Body of pancreas (tissue), 4 donors: ENCODE results near the gene RPN2. TPM values are rescaled to one million over a fixed set of nuclear protein-coding genes. Genes with fewer than 3 reads are reported as not detected.

Source experiments
- ATAC-seq: fragments of 150-250 bp; one replicate; pipeline ENCODE4 v1.9.1; 2016
- DNase-seq, 4 donors: peaks; one replicate each; pipeline ENCODE4 v3.0.0-alpha.2; 2019
- H3K27ac ChIP-seq, 4 donors: fragments of 200-600 bp; sonication (generic); 1 replicate in 3 of 4; 2 replicates in 1 of 4; pipeline versions ENCODE4 v1.5.1 to v1.6.1; 2016 to 2019; ENCODE audit warnings: mild to moderate bottlenecking in 1 of 4, mixed read lengths in 1 of 4, moderate library complexity in 1 of 4
- H3K27me3 ChIP-seq, 2 donors: fragments of 200-600 bp; sonication (generic); one replicate each; pipeline ENCODE4 v1.6.0; 2016; ENCODE audit warnings: mild to moderate bottlenecking in 1 of 2
- H3K36me3 ChIP-seq, 2 donors: fragments of 200-600 bp; sonication (generic); replicated peaks in 1 of 2; 2 replicates each; pipeline ENCODE4 v1.5.1; 2016; ENCODE audit warnings: low read depth in 2 of 2; ENCODE audit not compliant: insufficient read depth in 1 of 2
- H3K4me1 ChIP-seq: fragments of 200-600 bp; sonication (generic); one replicate; pipeline ENCODE4 v1.6.0; 2016
- H3K4me3 ChIP-seq, 2 donors: fragments of 200-600 bp; sonication (generic); 1 replicate in 1 of 2; 2 replicates in 1 of 2; pipeline ENCODE4 v1.5.1; 2016 to 2019
- H3K9me3 ChIP-seq, 3 donors: fragments of 200-600 bp; sonication (generic); 1 replicate in 2 of 3; 2 replicates in 1 of 3; pipeline ENCODE4 v1.5.1; 2016
- CTCF ChIP-seq, 7 experiments: fragments of 450-650 bp in 4 of 7; fragments of 200-600 bp in 3 of 7; sonication (generic) in 3 of 7; IDR thresholded peaks; one replicate each; pipeline ENCODE4 v1.5.1; 2016 to 2019; ENCODE audit warnings: antibody characterized with exemption in 7 of 7
- POLR2A ChIP-seq, 3 donors: fragments of 450-650 bp; IDR thresholded peaks; one replicate each; pipeline ENCODE4 v1.6.1; 2016; ENCODE audit warnings: antibody characterized with exemption in 3 of 3, mild to moderate bottlenecking in 2 of 3
- WGBS, 2 donors: methylation state at CpG; one replicate each; pipeline ENCODE4 v1.1.5; 2017; 5-methylcytosine and 5-hydroxymethylcytosine counted together
- intact Hi-C: fragments of 100-400 bp; cut with DNase I; formaldehyde crosslinking; loops from one replicate; pipeline ENCODE4 v1.15.1; 2023
- total RNA-seq, 2 donors: library from RNA; depleted of rRNA; stranded (reverse); fragments of >200 nt; gene quantifications; one replicate each; pipeline ENCODE4 v1.1.0, GENCODE V29; 2016

RPN2 gene
- total RNA-seq, 2 donors from 2014 or later, result 70.0 to 111 TPM

DNA sequence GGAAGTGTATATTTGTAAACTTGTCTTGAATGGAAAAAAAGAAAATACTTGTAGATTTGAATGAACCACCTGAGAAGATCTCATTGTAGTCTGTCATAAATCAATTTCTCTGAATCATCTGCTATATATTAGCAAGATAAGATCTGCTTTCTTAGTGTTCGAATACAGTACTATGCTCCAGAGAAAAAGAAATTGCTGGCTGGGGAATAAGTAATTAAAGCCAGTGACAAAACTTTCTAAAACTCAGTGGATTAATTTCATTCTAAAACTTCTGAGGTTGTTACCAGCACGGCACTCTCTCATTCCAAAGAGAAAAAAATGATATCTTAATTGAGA lies 22.7 kb downstream of the RPN2 start:
- H3K27me3 ChIP-seq, result no peaks in the 10 kb centered on the region
- DNase-seq, result no peak
- peaks cover 5% of the 10 kb centered on the region for H3K4me1 ChIP-seq
- no peak overlapping the region for H3K4me3 ChIP-seq
- ATAC-seq, result no peak
- intact Hi-C loops, result no loop called here
- peak overlapping the region; percentile 3 to 68 (median 40) for H3K27ac ChIP-seq
- H3K9me3 ChIP-seq, result no peaks in the 10 kb centered on the region
- no peak for TF ChIP-seq CTCF (IDR thresholded peaks at IDR 0.05)
- no peak for TF ChIP-seq POLR2A (IDR thresholded peaks at IDR 0.05)
- 67 to 75% methylated on average over 2 of the region's 2 CpGs for WGBS, 2 donors
- H3K36me3 ChIP-seq, result peaks cover 11 to 35% of the 10 kb centered on the region in 2 donors

GRCh38 chr20:37202267-37202943 lies 23.3 kb downstream of the RPN2 start:
- TF ChIP-seq CTCF (IDR thresholded peaks at IDR 0.05) (peak in 6 of 7 experiments; percentile 55 to 84 (median 63)), POLR2A (IDR thresholded peaks at IDR 0.05) (no peak)
- Histone ChIP-seq H3K36me3 (peaks cover 17 to 40% of the 10 kb centered on the region in 2 donors), H3K9me3 (no peaks in the 10 kb centered on the region), H3K27ac (peak overlapping the region; percentile 3 to 68 (median 40)), H3K4me1 (peaks cover 5% of the 10 kb centered on the region), H3K27me3 (no peaks in the 10 kb centered on the region), H3K4me3 (no peak overlapping the region)
- peak; percentile 76 for ATAC-seq
- 67 to 73% methylated on average over 6 of the region's 6 CpGs for WGBS, 2 donors
- intact Hi-C loops, result no loop called here
- DNase-seq, result peak; percentile 35 to 51 (median 47)

DNA sequence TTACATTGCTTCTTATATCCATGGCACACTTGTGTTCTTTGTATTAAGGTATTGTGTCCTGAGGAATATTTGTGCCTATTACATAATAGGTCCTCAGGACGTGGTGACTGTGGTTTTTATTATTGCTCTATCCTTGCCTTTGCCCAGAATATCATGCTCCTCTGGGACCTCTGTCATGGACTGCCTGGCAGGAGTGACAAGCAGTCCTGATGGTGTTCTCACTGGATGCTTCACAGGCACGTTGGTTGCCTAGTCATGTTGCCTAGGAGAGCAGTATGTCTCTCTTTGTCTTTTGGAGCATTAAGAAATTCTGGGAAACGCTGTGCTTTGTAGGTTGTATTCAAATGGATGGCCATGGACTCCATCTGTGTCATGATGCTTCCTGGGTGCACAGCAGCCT lies 24.9 kb downstream of the RPN2 start:
- Histone ChIP-seq H3K27ac (no peak overlapping the region), H3K27me3 (no peaks in the 10 kb centered on the region), H3K9me3 (no peaks in the 10 kb centered on the region), H3K4me1 (peaks cover 10% of the 10 kb centered on the region), H3K36me3 (peaks cover 22 to 42% of the 10 kb centered on the region in 2 donors), H3K4me3 (no peak overlapping the region)
- WGBS, 2 donors, result 77 to 79% methylated on average over 3 of the region's 3 CpGs
- DNase-seq (no peak), ATAC-seq (no peak)
- no peak for TF ChIP-seq CTCF (IDR thresholded peaks at IDR 0.05)
- no peak for TF ChIP-seq POLR2A (IDR thresholded peaks at IDR 0.05)
- intact Hi-C loops, result no loop called here

- intact Hi-C loops, result no loop called here
- Histone ChIP-seq H3K27ac (no peak overlapping the region), H3K36me3 (peaks cover 17 to 36% of the 10 kb centered on the region in 2 donors), H3K27me3 (no peaks in the 10 kb centered on the region), H3K4me3 (no peak overlapping the region), H3K9me3 (no peaks in the 10 kb centered on the region), H3K4me1 (peaks cover 16% of the 10 kb centered on the region)
- peak in 1 of 4 donors; percentile 0 for DNase-seq
- no peak for ATAC-seq
- WGBS, 2 donors, result 72 to 75% methylated on average over 6 of the region's 6 CpGs
- no peak for TF ChIP-seq POLR2A (IDR thresholded peaks at IDR 0.05)
- TF ChIP-seq CTCF (IDR thresholded peaks at IDR 0.05), result no peak
Observed at GRCh38 chr20:37205130-37205529, 26.0 kb downstream of the RPN2 start.

GRCh38 chr20:37205794-37206193 lies 26.7 kb downstream of the RPN2 start:
- peaks cover 17 to 33% of the 10 kb centered on the region in 2 donors for H3K36me3 ChIP-seq
- WGBS, 2 donors, result 39 to 48% methylated on average over 2 of the region's 2 CpGs
- no peak for TF ChIP-seq POLR2A (IDR thresholded peaks at IDR 0.05)
- TF ChIP-seq CTCF (IDR thresholded peaks at IDR 0.05), result no peak
- DNase-seq, result no peak
- intact Hi-C loops, result no loop called here
- no peaks in the 10 kb centered on the region for H3K9me3 ChIP-seq
- no peaks in the 10 kb centered on the region for H3K27me3 ChIP-seq
- peak overlapping the region in 2 of 4 donors; percentile 23 to 64 for H3K27ac ChIP-seq
- no peak for ATAC-seq
- H3K4me3 ChIP-seq, result no peak overlapping the region
- H3K4me1 ChIP-seq, result peaks cover 16% of the 10 kb centered on the region
